ENCODE data around the gene PSMB4. TPM values are rescaled to one million over a fixed set of nuclear protein-coding genes. Genes with fewer than 3 reads are reported as not detected.

PSMB4 gene
- total and polyA plus RNA-seq, 4 donors: 123 to 452 (median 310) TPM

DNA sequence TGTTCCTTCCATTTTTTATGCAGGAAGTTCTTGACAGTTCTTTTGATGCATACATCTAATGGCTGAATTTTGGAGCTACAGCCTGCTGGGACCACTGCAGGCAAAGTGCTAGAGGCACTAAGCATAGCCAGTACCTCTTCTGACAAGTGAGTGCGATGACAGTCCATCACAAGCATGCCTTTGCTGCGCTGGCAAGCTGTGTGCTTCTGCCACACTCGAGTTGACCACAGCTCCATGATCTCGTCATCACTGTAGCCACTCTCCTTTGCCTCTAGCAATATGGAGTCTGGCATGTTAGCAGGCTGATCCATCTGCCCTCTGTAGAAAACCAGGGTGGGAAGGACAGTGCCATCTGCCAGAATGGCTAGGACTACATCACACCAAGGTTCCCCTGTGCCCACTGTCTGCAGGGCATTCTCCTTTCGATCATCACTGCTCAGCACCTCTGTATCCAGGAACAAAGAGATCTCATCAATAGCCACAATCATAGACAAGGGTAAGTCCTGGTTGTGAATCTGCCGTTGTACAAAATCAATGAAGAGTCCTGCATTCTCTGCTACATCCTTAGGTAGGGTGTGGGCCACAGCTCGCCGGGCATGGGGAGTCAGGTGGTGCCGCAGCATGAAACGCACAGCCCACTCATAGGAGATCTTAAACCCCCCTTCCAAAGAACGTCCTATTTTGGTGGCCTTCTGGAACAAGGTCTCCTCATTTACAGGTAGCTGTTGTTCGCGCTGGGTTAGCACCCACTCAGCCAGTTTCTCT is 6.0 kb downstream of the PSMB4 start:
- WGBS, 2 donors: 90 to 94% methylated on average over 13 of the region's 13 CpGs
- H3K4me1 ChIP-seq (ENCODE audit: control insufficient read depth in 5 of 5, insufficient read depth in 5 of 5, low read length in 5 of 5): peaks cover 3 to 5% (median 3%) of the 10 kb centered on the region in 5 donors
- peaks cover 47 to 72% (median 55%) of the 10 kb centered on the region in 4 donors for H3K36me3 ChIP-seq (ENCODE audit: control insufficient read depth in 4 of 4, insufficient read depth in 4 of 4, low read length in 4 of 4)
- no peaks in the 10 kb centered on the region for H3K27me3 ChIP-seq (ENCODE audit: control insufficient read depth in 3 of 3, insufficient read depth in 3 of 3, low read length in 2 of 3)
- ATAC-seq (ENCODE audit: insufficient read depth, low FRiP score) (no peak), DNase-seq (no peak)
- H3K9ac ChIP-seq (ENCODE audit: insufficient read depth in 1 of 2, low read length in 2 of 2): no peak overlapping the region
- no peak overlapping the region for H3K4me3 ChIP-seq
- no peak overlapping the region for H3K27ac ChIP-seq (ENCODE audit: low read depth in 1 of 2, low read length in 1 of 2)
- H3K9me3 ChIP-seq (ENCODE audit: control insufficient read depth in 4 of 4, insufficient read depth in 3 of 4, low read length in 3 of 4): no peaks in the 10 kb centered on the region
- no peak for TF ChIP-seq CTCF (IDR thresholded peaks at IDR 0.05; ENCODE audit: control extremely low read depth, extremely low read depth)

DNA sequence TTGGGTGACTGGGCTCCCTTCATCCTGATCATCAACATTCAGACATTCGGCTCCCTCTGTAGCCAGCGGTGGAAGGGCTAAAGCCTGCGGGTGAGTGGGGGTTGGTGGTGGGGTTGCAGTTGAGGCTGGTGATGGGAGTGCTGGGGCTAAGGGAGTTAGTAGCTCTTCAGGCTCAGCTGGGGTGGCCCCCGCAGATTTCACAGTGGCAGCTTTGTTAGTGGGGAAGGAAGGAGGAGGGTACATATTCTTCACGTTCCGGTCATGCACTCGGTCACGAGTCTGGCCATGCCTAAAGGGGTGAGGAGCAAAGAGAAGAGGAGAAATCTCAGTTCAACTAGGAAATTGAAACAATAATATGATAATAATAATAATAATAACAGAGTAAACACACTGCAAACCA is 6.8 kb downstream of the PSMB4 start:
- no peaks in the 10 kb centered on the region for H3K4me1 ChIP-seq (ENCODE audit: control insufficient read depth in 5 of 5, insufficient read depth in 5 of 5, low read length in 5 of 5)
- no peak overlapping the region for H3K27ac ChIP-seq (ENCODE audit: low read depth in 1 of 2, low read length in 1 of 2)
- 89 to 93% methylated on average over 8 of the region's 8 CpGs for WGBS, 2 donors
- TF ChIP-seq CTCF (IDR thresholded peaks at IDR 0.05; ENCODE audit: control extremely low read depth, extremely low read depth): no peak
- ATAC-seq (ENCODE audit: insufficient read depth, low FRiP score) (no peak), DNase-seq (no peak)
- H3K4me3 ChIP-seq: no peak overlapping the region
- H3K36me3 ChIP-seq (ENCODE audit: control insufficient read depth in 4 of 4, insufficient read depth in 4 of 4, low read length in 4 of 4): peaks cover 46 to 72% (median 59%) of the 10 kb centered on the region in 4 donors
- H3K9me3 ChIP-seq (ENCODE audit: control insufficient read depth in 4 of 4, insufficient read depth in 3 of 4, low read length in 3 of 4): no peaks in the 10 kb centered on the region
- H3K27me3 ChIP-seq (ENCODE audit: control insufficient read depth in 3 of 3, insufficient read depth in 3 of 3, low read length in 2 of 3): no peaks in the 10 kb centered on the region
- H3K9ac ChIP-seq (ENCODE audit: insufficient read depth in 1 of 2, low read length in 2 of 2): no peak overlapping the region

DNA sequence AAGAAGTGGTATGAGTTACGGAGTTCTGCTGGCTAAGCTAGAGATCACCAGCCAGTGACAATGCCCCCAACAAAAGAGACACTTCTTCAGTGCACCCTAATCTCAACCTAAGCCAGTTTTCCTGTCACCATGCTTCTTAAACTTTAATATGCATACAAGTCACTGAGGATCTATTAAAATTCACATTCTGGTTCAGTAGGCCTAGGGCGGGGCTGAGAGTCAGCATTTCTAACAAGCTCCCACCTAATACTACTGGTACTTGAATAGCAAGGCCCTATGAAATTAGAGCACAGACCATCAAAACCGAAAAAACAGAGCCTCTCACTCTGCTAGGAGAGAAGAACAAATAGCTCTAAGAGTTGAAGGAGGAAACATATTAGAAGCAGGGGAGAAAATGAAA is 7.9 kb downstream of the PSMB4 start:
- H3K36me3 ChIP-seq (ENCODE audit: control insufficient read depth in 4 of 4, insufficient read depth in 4 of 4, low read length in 4 of 4): peaks cover 40 to 73% (median 61%) of the 10 kb centered on the region in 4 donors
- DNase-seq (no peak), ATAC-seq (ENCODE audit: insufficient read depth, low FRiP score) (no peak)
- H3K9ac ChIP-seq (ENCODE audit: insufficient read depth in 1 of 2, low read length in 2 of 2): no peak overlapping the region
- WGBS, 2 donors: 84 to 93% methylated on average over 3 of the region's 3 CpGs
- no peak overlapping the region for H3K27ac ChIP-seq (ENCODE audit: low read depth in 1 of 2, low read length in 1 of 2)
- H3K4me1 ChIP-seq (ENCODE audit: control insufficient read depth in 5 of 5, insufficient read depth in 5 of 5, low read length in 5 of 5): no peaks in the 10 kb centered on the region
- no peak overlapping the region for H3K4me3 ChIP-seq
- H3K9me3 ChIP-seq (ENCODE audit: control insufficient read depth in 4 of 4, insufficient read depth in 3 of 4, low read length in 3 of 4): no peaks in the 10 kb centered on the region
- no peak for TF ChIP-seq CTCF (IDR thresholded peaks at IDR 0.05; ENCODE audit: control extremely low read depth, extremely low read depth)
- no peaks in the 10 kb centered on the region for H3K27me3 ChIP-seq (ENCODE audit: control insufficient read depth in 3 of 3, insufficient read depth in 3 of 3, low read length in 2 of 3)
